NCI-H226 (cell line): ENCODE measurements around the gene LZTFL1.

Experiments used
- DNase-seq: peaks from one replicate; pipeline ENCODE4 v3.0.0-alpha.2; 2015

Gene LZTFL1

GRCh38 chr3:45841757-45842491 is at the start of gene LZTFL1:
Gene LZTFL1 (minus strand): TSS chr3:45842119. CDS start chr3:45841991, 128 bp downstream.
- peak; percentile 84 for DNase-seq

GRCh38 chr3:45890405-45890804 is 48.5 kb upstream of the LZTFL1 start:
- DNase-seq, result no peak

- DNase-seq, result no peak
Measured at GRCh38 chr3:45889337-45889736, 47.4 kb upstream of the LZTFL1 start.

- no peak for DNase-seq
Measured at GRCh38 chr3:45887759-45888511, 46.0 kb upstream of the LZTFL1 start.

GRCh38 chr3:45887285-45887684 is 45.4 kb upstream of the LZTFL1 start:
- DNase-seq, result no peak

GRCh38 chr3:45885979-45886705 is 44.2 kb upstream of the LZTFL1 start, which contains the start of gene CCR9:
Gene CCR9 (plus strand): TSS chr3:45886543. CDS start chr3:45894934, 8,391 bp downstream.
- no peak for DNase-seq

GRCh38 chr3:45884368-45885201 is 42.7 kb upstream of the LZTFL1 start:
- no peak for DNase-seq

GRCh38 chr3:45881078-45882022 is 39.4 kb upstream of the LZTFL1 start:
- DNase-seq, result peak; percentile 80

GRCh38 chr3:45880725-45881077 is 38.8 kb upstream of the LZTFL1 start:
- no peak for DNase-seq

- DNase-seq, result no peak
Measured at GRCh38 chr3:45878124-45878523, 36.2 kb upstream of the LZTFL1 start.

- no peak for DNase-seq
Measured at GRCh38 chr3:45874677-45875346, 32.9 kb upstream of the LZTFL1 start.

- no peak for DNase-seq
Measured at GRCh38 chr3:45873638-45874037, 31.7 kb upstream of the LZTFL1 start.

- DNase-seq, result no peak
Measured at GRCh38 chr3:45873036-45873435, 31.1 kb upstream of the LZTFL1 start.

GRCh38 chr3:45872569-45872968 is 30.6 kb upstream of the LZTFL1 start:
- DNase-seq, result no peak

GRCh38 chr3:45871780-45872179 is 29.9 kb upstream of the LZTFL1 start:
- DNase-seq, result no peak

GRCh38 chr3:45870099-45870498 is 28.2 kb upstream of the LZTFL1 start:
- DNase-seq, result no peak

- DNase-seq, result no peak
Measured at GRCh38 chr3:45869638-45870037, 27.7 kb upstream of the LZTFL1 start.

GRCh38 chr3:45868650-45869049 is 26.7 kb upstream of the LZTFL1 start:
- no peak for DNase-seq

GRCh38 chr3:45868213-45868612 is 26.3 kb upstream of the LZTFL1 start:
- DNase-seq, result no peak

- no peak for DNase-seq
Measured at GRCh38 chr3:45865563-45865962, 23.6 kb upstream of the LZTFL1 start.
